Inferior parietal cortex (tissue), 1 donor: ENCODE measurements around the gene TEX9.
A peak's percentile ranks its signal among the peaks of the same experiment; 100 is the strongest.
"Not testable (repeated sequence)": the region's sequence is repeated elsewhere in the genome, so short reads cannot be mapped to it uniquely, and the experiment has no call there.

Experiments
- DNase-seq: peaks from one replicate; pipeline ENCODE4 v3.0.0-alpha.2; 2016; ENCODE audit errors: extremely low spot score

TEX9 gene

GRCh38 chr15:56365075-56365711 is at the start of gene TEX9:
Gene TEX9 (plus strand): TSS chr15:56365426. CDS start chr15:56365451, 25 bp downstream.
- peak; percentile 77 for DNase-seq

DNA sequence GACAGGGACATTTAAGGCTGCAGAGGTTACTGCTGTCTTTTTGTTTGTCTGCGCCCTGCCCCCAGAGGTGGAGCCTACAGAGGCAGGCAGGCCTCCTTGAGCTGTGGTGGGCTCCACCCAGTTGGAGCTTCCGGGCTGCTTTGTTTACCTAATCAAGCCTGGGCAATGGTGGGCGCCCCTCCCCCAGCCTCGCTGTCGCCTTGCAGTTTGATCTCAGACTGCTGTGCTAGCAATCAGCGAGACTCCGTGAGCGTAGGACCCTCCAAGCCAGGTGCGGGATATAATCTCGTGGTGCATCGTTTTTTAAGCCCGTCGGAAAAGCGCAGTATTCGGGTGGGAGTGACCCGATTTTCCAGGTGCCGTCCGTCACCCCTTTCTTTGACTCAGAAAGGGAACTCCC is 48.7 kb upstream of the TEX9 start:
- not testable (repeated sequence) for DNase-seq

DNA sequence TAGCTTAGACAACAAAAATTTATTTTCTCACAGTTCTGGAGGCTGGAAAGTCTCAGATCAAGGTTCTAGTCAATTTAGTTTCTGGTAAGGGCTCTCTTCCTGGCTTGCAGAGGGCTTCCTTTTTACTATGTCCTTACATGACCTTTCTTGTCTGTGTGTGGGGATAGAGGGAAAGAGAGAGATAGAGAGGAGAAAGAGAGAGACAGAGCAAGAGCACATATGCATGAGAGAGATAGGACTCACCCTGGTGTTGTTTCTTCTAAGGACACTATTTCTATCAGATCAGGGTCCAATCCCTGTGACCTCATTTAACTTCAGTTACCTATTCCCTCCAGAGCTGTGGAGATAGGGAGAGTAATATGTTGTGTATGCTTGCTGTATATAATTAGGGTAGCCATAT is 44.9 kb upstream of the TEX9 start:
- no peak for DNase-seq

DNA sequence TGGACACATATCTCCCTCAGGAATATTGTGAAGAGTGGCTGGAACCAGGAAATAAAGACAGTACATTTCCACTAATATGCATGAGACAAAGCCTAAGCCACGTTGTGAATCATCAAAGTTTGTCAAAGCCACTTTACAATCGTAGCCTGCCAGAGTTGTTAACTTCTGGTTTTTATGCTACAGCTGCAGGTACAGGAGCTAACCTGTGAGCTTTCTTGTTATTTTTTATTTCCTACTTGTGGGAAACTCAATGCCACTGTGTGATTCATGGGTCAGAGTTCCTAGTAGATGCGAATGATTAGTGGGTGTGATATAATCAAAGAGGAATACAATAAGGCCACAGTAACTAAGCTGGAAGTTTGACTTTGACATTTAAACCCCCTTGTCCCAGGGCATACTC is 44.4 kb upstream of the TEX9 start:
- DNase-seq, result no peak

GRCh38 chr15:56322444-56322843 is 42.8 kb upstream of the TEX9 start:
- no peak for DNase-seq

DNA sequence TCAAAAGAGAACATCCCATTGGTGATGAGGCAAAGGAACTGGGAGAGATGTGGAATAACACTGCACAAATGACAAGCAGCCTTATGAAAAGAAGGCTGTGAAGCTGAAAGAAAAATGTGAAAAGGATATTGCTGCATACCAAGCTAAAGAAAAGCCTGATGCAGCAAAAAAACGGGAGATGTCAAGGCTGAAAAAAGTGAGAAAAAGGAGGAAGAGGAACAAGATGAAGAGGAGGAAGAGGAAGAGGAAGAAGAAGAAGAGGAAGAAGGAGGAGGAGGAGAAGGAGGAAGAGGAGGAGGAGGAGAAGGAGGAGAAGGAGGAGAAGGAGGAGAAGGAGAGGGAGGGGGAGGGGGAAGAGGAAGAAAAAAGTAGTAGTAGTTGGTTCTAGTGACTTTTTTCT is 41.8 kb upstream of the TEX9 start:
- no peak for DNase-seq

- no peak for DNase-seq
Measured at GRCh38 chr15:56325186-56325585, 40.0 kb upstream of the TEX9 start.

DNA sequence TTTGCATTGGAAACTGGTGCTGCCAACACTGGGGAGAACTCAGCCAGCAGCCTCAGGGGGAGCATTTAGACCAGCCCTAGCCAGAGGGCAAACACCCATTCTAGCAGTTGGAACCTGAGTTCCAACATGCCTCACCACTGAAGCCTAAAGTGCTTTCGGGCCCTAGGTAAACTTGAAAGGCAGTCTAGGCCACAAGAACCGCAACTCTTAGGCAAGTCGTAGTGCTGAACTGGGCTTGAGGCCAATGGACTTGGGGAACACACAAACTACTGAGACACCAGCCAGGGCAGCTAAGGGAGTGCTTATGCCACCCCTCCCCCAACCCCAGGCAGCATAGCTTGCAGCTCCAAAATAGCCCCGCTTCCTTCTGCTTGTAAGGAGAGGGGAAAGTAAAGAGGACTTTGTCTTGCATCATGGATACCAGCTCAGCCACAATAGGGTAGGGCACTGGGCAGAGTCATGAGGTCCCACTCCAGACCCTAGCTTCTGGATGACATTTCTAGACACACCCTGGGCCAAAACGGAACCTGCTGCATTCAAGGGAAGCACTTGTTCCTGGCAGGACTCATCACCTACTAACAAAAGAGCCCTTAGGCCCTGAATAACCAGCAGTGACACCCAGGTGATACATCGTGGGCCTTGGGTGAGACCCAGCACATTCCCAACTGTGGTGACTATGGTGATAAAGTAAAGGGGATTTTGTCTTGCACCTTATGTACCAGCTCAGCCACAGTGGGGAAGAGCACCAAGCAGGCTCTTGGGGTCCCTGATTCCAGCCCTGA is 37.3 kb upstream of the TEX9 start:
- no peak for DNase-seq

DNA sequence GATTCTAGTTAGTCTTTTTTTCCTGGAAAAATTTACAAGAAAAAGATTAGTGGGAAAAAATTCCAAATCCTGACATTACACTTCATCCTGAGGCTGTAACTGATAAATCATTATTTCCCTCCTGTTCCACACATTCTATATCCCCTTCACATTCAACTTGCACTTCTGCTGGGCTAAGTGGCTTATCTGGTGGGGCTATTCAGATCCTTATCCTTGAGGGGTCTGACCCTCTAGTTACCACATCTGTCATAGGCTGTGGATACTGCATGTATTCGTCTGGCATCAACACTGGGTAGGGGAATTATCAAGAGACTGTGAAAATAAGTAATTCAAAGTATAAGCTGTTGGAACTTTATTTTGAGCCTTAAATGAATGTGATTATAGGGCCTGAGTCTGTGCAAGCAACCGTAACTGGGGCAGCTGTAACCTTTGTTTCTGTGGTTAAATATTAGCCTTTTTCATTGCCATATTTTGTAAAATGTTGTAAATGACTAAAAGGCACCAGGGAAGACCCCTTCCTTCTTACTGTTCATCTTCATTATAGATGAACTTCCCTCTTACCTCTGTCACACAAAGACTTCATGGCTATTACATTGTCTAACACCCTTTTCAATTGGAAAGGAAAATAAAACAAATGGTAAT is 28.0 kb upstream of the TEX9 start:
- no peak for DNase-seq

GRCh38 chr15:56339594-56339993 is 25.6 kb upstream of the TEX9 start:
- no peak for DNase-seq

DNA sequence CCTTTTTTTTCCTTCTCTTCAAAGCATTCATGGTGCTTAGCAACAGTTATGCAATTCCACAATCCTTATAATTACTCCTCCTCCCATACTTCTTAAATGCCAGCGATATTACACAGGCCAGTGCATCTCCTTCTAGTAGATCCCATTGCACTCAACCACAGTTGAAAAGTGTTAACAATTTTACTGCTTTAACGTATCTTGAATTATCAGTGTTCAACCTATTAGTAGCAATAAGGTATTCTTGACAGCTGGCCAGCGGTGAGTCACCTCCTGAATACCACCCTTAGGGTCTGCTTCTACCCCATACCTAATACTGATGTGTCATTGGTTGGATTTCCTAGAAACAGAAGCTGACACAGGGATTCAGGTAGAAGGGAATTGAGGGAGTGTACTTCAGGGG is 24.0 kb upstream of the TEX9 start:
- no peak for DNase-seq

DNA sequence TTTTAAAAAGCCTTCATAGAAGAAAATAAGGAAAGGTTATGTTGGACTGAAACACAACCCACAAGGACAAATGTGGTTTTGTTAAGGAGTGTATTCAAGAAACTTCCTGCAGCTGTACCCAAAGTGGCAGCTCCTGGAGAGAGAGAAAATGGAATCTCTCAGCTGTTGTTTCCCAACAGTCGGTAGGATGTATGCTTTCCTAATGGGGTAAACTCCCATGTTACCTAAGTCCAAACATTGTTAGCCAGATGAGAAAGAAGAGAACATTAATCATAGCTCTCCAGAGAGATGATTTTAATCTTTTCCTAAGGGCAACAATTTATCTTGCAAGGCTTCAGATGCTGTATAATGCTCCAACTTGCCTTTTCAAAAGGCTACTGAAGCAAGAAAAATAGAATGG is 22.6 kb upstream of the TEX9 start:
- DNase-seq, result no peak

DNA sequence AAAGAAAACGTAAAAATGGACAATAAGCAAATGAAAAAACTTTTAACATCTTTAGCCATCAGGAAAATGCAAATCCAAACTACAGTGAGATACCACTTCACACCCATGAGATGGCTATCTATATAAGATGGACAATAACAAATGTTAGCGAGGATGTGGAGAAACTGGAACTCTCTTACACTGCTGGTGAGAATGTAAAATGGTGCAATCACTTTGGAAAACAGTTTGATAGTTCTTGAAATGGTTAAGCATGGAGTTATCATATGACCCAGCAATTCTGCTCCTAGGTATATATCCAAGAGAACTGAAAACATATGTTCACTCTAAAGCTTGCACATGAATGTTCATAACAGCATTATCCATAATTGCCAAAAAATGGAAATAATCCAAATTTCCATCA is 21.3 kb upstream of the TEX9 start:
- no peak for DNase-seq

GRCh38 chr15:56344336-56344735 is 20.9 kb upstream of the TEX9 start:
- no peak for DNase-seq

DNA sequence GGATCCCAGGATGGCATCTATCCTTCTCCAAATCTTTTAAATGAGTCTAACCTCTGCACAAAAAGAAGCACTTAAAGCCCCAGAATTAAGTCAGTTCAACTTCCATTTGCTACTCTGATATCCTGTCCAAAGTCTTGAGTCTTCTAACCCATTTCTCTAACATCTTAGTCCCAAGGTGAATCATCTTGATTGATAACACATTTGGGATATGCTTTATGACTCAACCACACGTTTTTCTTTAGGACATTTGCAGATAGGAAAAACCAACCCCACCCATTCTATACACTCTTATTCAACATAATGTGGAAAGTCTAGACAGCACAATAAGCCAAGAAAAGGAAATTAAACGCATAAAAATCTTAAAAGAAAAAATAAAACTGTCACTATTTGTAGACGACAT is 18.8 kb upstream of the TEX9 start:
- DNase-seq, result no peak

GRCh38 chr15:56349554-56349953 is 15.7 kb upstream of the TEX9 start:
- no peak for DNase-seq

- no peak for DNase-seq
Measured at GRCh38 chr15:56351353-56351752, 13.9 kb upstream of the TEX9 start.

- peak; percentile 8 for DNase-seq
Measured at GRCh38 chr15:56351957-56352506, 13.2 kb upstream of the TEX9 start.

GRCh38 chr15:56353119-56353518 is 12.1 kb upstream of the TEX9 start:
- no peak for DNase-seq

- DNase-seq, result no peak
Measured at GRCh38 chr15:56353740-56354139, 11.5 kb upstream of the TEX9 start.

- DNase-seq, result no peak
Measured at GRCh38 chr15:56356616-56357015, 8.6 kb upstream of the TEX9 start.

DNA sequence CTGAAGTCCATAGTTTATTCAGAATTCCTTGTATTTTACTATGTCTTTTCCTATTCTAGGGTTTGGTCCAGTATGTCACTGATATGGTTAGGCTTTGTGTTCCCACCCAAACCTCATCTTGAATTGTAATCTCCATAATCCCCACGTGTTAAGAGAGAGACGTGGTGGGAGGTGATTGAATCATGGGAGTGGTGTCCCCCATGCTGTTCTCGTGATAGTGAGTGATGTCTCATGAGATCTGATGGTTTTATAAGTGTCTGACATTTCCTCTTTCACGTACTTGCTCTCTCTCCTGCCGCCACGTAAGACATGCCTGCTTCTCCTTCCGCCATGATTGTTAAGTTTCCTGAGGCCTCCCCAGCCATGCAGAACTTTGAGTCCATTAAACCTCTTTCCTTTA is 6.6 kb upstream of the TEX9 start:
- DNase-seq, result no peak

DNA sequence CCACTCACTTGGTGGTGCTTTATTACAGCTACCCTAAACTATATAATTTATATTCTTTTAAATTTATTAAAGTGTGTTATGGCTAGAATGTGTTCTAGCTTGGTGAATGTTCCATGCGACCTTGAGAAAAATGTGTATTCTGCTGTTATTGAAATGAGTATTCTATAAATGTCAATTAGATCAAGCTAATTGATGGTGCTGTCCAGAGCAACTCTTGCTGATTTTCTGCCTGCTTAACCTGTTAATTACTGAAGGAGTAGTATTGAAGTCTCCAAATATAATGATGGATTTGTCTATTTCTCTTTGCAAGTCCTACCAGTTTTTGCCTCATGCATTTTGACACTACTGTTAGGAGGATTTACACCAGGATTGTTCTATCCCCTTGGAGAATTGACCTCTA is 3.2 kb upstream of the TEX9 start:
- no peak for DNase-seq
